Measurements from ENCODE around the gene SFMBT1.
"Not testable (repeated sequence)": the region's sequence is repeated elsewhere in the genome, so short reads cannot be mapped to it uniquely, and the experiment has no call there.

The SFMBT1 gene

GRCh38 chr3:53073553-53074365 is 27.9 kb upstream of the SFMBT1 start:
- DNase-seq (ENCODE audit: low read depth), result no peak

- DNase-seq (ENCODE audit: low read depth), result peak; percentile 87
Observed at GRCh38 chr3:53072653-53073552, 27.0 kb upstream of the SFMBT1 start.

DNA sequence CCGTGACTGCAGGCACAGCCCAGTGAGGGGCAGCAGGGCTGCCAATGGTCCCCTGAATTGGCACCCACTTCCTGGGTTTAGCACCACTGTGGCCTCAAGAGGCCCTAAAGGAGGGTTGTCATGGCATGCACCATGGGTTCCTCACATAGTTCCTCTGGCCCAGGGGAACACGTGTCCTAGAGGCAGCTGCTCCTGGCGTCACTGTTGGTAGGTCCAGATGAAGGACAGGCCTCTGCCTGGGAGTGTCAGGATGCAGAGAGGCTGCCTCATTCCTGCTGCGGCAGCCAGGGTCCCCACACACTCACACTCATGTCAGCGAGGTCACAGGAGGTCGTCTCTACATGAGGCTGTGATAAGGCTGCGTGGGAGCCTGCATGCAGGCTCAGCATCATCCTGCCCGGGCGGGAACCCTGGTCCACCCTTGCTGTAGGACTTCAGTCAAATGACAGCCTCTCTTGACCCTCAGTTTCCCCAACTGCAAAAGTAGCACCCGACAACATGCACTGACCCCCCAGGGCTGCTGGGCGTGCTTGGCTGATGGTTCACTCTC is 26.1 kb upstream of the SFMBT1 start:
- no peak for DNase-seq (ENCODE audit: low read depth)

DNA sequence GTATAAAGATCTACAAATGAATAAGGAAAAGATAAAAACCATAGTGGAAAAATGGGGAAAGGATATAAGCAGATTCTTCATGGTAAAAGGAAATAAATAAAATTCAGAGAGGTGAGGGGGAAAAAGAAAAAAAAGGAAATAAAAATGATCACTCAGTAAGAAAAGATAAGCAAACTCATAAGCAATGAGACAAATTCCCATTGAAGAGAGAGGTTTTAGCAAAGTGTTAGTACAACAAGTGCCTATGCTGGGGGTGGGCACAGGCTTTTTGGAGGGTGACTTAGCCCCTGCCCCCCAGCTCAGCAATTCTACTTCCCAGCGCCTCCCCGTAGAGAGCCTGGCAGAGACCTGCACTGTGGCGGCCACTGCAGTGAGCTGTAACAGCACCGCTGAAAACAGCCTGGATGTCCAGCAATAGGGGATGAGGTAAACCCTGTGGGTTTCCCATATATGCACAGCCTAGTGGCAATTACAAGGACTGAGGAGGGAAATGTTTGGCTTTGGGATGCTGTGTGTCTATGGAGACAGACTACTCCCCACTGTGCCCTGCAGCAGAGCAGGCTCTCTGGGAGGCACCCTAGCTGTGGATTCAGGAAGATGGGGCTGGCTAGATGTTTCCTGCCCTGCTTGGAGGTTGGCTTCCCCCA is 23.7 kb upstream of the SFMBT1 start:
- DNase-seq (ENCODE audit: low read depth), result peak; percentile 17

DNA sequence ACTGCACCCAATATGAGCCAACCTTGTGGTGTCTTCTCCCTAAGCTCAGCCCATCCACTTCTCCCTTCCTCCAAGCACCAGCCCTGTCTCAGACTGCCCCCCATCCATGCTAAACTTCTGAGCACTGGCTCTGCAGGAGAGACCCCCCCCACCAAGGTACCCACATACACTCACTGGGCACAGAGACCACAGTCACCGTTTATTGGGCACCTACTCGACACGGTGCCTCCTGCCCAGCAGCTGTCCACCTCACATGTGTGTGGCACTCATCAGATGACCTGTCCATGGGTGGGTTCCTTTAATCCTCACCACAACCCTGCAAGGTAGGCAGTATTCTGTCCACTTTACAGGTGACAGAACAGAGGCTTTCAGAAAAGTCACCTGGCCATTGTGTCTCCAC is 22.3 kb upstream of the SFMBT1 start:
- no peak for DNase-seq (ENCODE audit: low read depth)

GRCh38 chr3:53067567-53067966 is 21.7 kb upstream of the SFMBT1 start:
- no peak for DNase-seq (ENCODE audit: low read depth)

DNA sequence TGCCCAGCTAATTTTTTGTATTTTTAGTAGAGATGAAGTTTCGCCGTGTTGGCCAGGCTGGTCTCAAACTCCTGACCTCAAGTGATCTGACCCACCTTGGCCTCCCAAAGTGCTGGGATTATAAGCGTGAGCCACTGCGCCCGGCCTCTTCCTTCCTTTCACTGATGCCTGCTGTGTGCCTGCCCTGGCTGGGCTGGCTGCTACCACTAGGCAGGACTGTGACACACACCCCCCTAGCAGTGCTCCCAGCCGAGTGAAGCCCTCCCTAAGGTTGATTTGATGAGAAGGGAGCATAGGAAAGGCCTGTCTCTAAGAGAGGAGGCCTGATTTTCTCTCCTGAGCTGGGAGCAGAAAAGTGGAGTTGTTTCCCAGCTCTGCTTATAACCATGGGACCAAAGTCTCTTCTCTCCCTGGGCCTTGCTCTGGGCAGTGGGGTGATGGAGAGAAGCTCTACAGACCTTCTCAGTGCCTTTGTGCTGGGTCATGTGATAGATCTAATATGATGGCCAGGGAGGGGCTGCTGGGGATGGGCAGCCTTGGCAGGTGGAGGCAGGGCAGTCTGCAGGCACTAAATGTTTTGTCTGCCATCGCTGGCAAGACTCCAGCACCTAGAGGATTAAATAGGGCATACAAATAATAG is 20.1 kb upstream of the SFMBT1 start:
- DNase-seq (ENCODE audit: low read depth), result no peak

- no peak for DNase-seq (ENCODE audit: low read depth)
Observed at GRCh38 chr3:53062905-53063304, 17.0 kb upstream of the SFMBT1 start.

GRCh38 chr3:53056442-53056841 is 10.6 kb upstream of the SFMBT1 start:
- peak; percentile 57 for DNase-seq (ENCODE audit: low read depth)

DNA sequence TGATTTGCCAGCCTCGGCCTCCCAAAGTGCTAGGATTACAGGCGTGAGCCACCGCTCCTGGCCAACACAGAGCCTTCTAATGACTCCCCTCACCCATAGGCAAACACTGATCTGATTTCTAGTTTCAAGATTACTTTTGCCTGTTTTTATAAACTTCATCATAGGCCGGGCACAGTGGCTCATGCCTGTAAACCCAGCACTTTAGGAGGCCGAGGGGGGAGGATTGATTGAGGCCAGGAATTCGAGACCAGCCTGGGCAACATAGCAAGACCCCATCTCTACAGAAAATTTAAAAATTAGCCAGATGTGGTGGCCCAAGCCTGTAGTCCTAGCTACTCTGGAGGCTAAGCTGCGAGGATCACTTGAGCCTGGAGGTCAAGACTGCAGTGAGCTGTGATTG is 8.4 kb upstream of the SFMBT1 start:
- not testable (repeated sequence) for DNase-seq (ENCODE audit: low read depth)

DNA sequence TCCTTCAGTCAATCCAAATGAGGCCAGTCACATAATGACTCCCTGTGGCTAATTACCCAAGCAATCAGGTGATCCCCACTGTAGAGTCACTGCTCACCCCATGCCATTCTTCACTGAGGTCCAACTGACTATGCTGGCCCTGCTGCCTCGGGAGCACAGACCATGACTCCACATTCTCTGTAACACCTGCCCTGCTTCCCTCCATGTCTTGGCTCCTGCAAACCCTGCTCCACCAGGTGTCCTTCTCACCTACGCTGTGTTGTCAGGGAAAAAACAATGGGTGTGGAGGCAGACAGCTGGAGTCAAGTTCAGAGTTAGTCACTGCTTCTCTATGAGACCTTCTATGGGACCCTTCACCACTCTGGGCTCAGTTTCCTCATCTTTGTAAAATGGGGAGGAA is 6.1 kb upstream of the SFMBT1 start:
- DNase-seq (ENCODE audit: low read depth), result no peak

- no peak for DNase-seq (ENCODE audit: low read depth)
Observed at GRCh38 chr3:53049987-53050386, 4.1 kb upstream of the SFMBT1 start.

GRCh38 chr3:53046171-53047170 is 598 bp upstream of the SFMBT1 start:
- peak; percentile 52 for DNase-seq (ENCODE audit: low read depth)

GRCh38 chr3:53044711-53045517 is 959 bp downstream of the SFMBT1 start:
- peak; percentile 64 for DNase-seq (ENCODE audit: low read depth)

DNA sequence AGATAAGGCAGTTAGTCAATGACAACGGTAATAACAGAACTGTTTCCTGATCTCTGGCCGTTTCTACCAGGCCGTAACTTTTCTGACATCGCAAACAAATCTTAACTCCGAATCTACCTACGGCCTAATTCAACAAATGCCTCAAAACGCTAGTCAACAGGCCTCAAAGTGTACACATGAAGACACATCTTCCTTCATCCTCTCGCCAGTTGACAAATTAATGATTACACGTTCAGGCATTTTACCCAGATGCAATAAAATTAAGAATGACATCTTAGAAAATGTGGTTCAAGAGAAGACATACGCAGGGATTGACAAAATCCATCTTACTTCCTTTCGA is 1.5 kb downstream of the SFMBT1 start:
- no peak for DNase-seq (ENCODE audit: low read depth)

DNA sequence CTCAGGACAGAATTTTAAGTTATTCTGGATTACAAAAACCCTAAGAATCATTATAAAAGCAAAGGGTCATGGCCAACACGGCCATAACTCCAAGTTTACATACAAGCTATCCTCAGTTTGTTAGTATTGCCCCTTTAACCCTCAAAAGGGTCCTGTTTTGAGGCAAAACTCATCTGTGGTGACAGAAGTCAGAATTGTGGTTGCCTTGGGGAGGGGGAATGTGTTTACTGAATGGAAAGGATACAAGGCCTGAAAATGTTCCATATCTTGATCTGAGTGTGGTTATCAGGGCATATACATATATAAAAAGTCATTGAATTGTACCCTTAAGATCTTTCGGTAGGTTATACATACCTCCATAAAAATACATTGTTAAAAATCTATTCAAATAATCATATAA is 2.1 kb downstream of the SFMBT1 start:
- no peak for DNase-seq (ENCODE audit: low read depth)

DNA sequence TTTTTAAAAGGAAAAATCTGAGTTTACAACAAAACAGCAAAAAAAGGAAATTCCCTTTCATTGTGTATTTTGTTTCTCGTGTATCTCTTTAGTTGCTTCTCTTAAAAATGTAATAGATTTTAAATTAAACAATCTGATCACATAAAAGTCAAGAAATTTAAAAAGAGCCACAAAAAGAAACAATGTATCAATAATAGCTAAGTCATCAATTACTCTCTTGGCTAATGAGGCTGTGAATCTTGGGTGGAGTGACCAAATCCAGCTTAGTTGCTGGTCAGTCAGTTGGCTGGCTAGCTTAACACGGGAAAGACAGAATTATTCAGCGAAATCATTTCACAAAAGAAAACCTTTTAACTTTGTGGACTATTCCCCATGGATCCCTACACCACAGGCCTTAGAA is 3.2 kb downstream of the SFMBT1 start:
- no peak for DNase-seq (ENCODE audit: low read depth)

DNA sequence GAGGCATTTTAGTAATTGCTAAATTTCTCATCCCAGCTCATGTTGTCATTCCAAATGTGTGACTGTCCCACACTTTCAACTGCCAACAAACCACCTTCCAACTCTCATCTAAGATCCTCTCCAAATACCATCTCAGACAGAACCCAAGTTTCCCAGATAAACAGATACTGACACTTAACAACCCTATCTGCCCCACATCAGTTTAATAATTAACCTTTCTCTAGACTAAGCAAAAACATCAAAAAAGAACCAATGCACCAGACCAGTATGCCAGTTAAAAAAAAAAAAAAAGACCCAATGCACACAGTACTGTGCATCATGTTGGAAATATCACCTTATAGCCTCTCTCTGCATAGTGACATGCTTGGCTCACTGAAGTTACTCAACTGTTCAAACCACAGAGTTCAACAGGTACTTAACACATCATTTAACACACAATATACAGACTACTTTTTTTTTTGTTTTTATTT is 5.5 kb downstream of the SFMBT1 start:
- DNase-seq (ENCODE audit: low read depth), result peak; percentile 57

- no peak for DNase-seq (ENCODE audit: low read depth)
Observed at GRCh38 chr3:53039376-53039752, 6.5 kb downstream of the SFMBT1 start.
